Right lobe of liver (tissue), 6 donors: ENCODE results near the gene ZNF101. TPM values are rescaled to one million over a fixed set of nuclear protein-coding genes. Genes with fewer than 3 reads are reported as not detected.

Experiments used
- ATAC-seq, 4 donors: fragments of 200-7000 bp; cut with Tn5 transposase; one replicate each; pipeline ENCODE4 v1.9.1; 2020; ENCODE audit warnings: mild to moderate bottlenecking in 4 of 4, moderate library complexity in 4 of 4
- DNase-seq, 3 donors: peaks; one replicate each; pipeline ENCODE4 v3.0.0-alpha.2; 2020
- H3K27ac ChIP-seq, 3 donors: fragments of 200-600 bp; one replicate each; pipeline ENCODE4 v1.8.0; 2022
- H3K27me3 ChIP-seq, 2 donors: fragments of 200-600 bp; one replicate each; pipeline ENCODE4 v1.8.0; 2022
- H3K36me3 ChIP-seq, 4 donors: fragments of 200-600 bp; sonication (generic) in 1 of 4; one replicate each; pipeline versions ENCODE4 v1.5.1 to v1.8.0; 2017 to 2022; ENCODE audit warnings: control low read depth in 1 of 4
- H3K4me1 ChIP-seq, 4 donors: fragments of 200-600 bp; sonication (generic) in 1 of 4; one replicate each; pipeline versions ENCODE4 v1.5.1 to v1.8.0; 2017 to 2022; ENCODE audit warnings: control low read depth in 1 of 4
- H3K4me3 ChIP-seq, 3 donors: fragments of 200-600 bp; one replicate each; pipeline ENCODE4 v1.8.0; 2022
- H3K9me3 ChIP-seq, 4 donors: fragments of 200-600 bp; sonication (generic) in 1 of 4; one replicate each; pipeline versions ENCODE4 v1.5.1 to v1.8.0; 2017 to 2022; ENCODE audit warnings: control low read depth in 1 of 4
- POLR2A ChIP-seq: fragments of 450-650 bp; IDR thresholded peaks from one replicate; pipeline ENCODE4 v1.6.1; 2017; ENCODE audit warnings: antibody characterized with exemption, mild to moderate bottlenecking
- WGBS: methylation state at CpG from one replicate; pipeline ENCODE4 v1.1.6; 2018; ENCODE audit warnings: low coverage, low lambda C conversion rate; ENCODE audit not compliant: insufficient coverage; ENCODE audit errors: missing lambda C conversion rate; 5-methylcytosine and 5-hydroxymethylcytosine counted together
- intact Hi-C, 2 donors: fragments of 100-400 bp; cut with DNase I; formaldehyde crosslinking; loops; one replicate each; pipeline versions ENCODE4 v1.11.2 to v1.14.1; 2022
- total RNA-seq, 6 experiments: library from RNA; depleted of rRNA in 2 of 6; stranded (reverse); fragments of >200 nt in 2 of 6; fragmentation: NEBNext Ultra II Directional in 3 of 6; extraction: Animal tissue kit (Norgen Biotek cat#: 25700) in 3 of 6; gene quantifications; one replicate each; pipeline versions ENCODE4 v1.1.0 to v1.2.4, GENCODE V29; 2016 to 2023
- TF ChIP-seq, protein P1 (sequence below), 4 donors: fragments of 200-600 bp in 3 of 4; fragments of 450-650 bp in 1 of 4; IDR thresholded peaks; one replicate each; pipeline versions ENCODE4 v1.5.1 to v1.8.0; 2016 to 2022; ENCODE audit warnings: antibody characterized with exemption in 4 of 4, mild to moderate bottlenecking in 2 of 4
- donor health status: DM: no; HTN: yes; CAD: no.
- donor health status: DM: no; HTN: no; CAD: no.
- donor health status: DM: no; HTN: no; CAD: no.
- donor health status: DM: no; HTN: yes; CAD: no.
- donor health status: DM: no; HTN: yes; CAD: no.

The ZNF101 gene
- total RNA-seq, 6 experiments from 2014 or later = 1.7 to 5.1 (median 3.0) TPM

DNA sequence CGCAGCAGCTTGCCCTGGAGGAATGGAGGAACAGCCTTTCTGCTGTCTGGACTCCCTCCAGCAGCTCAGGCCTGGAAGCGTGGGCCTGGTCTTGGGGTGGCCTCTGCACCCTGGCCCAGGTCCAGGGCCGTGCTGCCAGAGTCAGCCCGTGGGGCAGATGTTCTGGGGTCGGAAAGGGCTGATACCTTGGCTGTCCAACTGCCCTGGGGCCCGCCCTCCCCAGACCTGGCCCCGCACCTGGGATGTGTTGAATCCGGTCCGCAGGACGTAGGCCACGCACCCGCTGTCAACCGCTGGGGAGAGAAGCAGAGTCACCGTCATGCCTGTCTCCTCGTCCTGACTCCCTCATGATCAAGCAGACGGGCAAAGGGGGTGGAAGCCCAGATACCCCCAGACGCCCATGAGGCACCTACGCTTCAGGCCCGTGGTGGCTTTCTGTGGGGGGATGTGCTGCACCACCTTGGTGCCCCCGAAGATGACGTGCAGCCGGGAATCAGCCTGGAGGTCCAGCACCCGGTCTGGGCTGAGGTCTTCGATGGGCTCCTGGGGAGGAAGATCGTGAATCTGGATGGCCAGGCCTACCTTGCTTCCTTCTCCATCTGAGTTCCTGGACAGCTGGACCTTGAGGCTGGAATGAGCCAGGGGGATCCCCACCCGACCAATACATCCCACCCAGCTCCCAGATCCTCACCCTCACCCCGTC lies 12.8 kb upstream of the ZNF101 start:
- Histone ChIP-seq H3K27me3 (no peaks in the 10 kb centered on the region), H3K9me3 (no peaks in the 10 kb centered on the region), H3K4me1 (no peaks in the 10 kb centered on the region), H3K27ac (no peak overlapping the region), H3K36me3 (peaks cover 4 to 87% (median 43%) of the 10 kb centered on the region in 4 donors), H3K4me3 (no peak overlapping the region)
- ATAC-seq (no peak), DNase-seq (peak in 1 of 3 donors; percentile 25)
- intact Hi-C loops = no loop called here
- WGBS = no CpG with 5 or more reads among the region's 27 CpGs
- TF ChIP-seq, protein P1, sequence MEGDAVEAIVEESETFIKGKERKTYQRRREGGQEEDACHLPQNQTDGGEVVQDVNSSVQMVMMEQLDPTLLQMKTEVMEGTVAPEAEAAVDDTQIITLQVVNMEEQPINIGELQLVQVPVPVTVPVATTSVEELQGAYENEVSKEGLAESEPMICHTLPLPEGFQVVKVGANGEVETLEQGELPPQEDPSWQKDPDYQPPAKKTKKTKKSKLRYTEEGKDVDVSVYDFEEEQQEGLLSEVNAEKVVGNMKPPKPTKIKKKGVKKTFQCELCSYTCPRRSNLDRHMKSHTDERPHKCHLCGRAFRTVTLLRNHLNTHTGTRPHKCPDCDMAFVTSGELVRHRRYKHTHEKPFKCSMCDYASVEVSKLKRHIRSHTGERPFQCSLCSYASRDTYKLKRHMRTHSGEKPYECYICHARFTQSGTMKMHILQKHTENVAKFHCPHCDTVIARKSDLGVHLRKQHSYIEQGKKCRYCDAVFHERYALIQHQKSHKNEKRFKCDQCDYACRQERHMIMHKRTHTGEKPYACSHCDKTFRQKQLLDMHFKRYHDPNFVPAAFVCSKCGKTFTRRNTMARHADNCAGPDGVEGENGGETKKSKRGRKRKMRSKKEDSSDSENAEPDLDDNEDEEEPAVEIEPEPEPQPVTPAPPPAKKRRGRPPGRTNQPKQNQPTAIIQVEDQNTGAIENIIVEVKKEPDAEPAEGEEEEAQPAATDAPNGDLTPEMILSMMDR (IDR thresholded peaks at IDR 0.05) = no peak
- TF ChIP-seq POLR2A = no peak

DNA sequence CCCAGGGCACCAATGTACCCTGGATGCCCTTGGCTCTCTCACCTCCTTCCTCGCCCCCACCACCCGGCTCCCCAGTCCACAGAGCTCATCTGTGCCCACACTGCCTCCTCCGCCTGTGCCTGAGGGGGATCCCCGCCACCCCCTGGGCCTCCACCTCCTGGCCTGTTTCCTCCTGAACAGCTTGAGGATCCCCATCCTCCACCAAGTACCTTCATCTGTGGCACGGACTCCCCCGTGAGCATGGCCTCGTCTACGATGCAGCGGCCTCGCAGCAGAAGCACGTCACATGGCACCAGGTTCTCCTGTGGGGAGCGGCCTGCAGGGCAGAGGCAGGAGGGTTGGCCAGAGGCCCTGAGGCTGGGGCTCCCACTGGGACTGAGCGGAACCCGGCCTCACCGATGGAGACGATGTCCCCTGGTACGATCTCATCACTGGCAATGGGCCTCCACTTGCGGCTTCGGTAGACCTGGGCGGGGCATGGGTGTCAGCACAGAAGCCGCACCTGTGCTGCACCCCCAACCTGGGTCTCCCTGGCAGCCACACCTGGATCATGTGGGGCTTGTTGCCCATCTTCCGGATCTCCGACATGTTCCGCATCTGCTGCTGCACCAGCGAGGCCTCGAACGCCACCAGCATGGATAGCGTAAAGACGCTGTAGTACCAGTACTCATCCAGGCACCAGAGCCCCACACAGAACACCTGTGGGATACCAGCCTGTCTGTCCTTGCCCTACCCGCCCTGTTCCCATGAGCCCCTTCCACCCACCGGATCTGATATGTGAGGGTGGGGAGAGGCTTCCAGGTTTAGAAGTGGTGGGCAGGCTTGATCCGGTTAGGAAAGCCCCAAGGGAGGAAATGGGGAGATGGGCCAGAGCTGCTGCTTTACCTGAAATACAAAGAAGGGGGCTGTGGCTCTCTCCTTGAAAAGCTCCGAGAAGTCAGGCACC lies 11.9 kb upstream of the ZNF101 start:
- peak in 1 of 3 donors; percentile 49 for DNase-seq
- WGBS = 100% methylated on average over 8 of the region's 33 CpGs

DNA sequence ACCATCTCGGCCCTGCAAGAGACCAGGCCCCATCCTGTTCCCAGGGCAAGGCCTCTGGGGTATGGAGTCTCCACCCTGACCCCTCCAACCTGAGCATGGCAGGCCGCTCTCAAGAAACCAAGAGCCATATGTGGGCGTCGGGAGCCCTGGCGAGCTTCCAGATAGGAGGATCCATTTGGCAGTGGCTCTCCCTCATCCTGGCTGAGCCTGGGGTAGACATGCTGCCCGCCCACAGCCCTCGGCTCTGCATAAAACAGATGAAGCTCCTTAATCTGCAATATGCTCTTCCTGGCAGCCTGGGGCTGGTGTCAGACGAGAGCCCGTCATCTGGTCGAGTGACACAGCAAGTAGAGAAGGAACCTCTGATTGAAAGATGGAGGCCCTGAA lies 11.2 kb upstream of the ZNF101 start:
- Histone ChIP-seq H3K27ac (no peak overlapping the region), H3K9me3 (no peaks in the 10 kb centered on the region), H3K4me3 (no peak overlapping the region), H3K4me1 (peaks cover 0 to 8% (median 0%) of the 10 kb centered on the region in 4 donors), H3K27me3 (no peaks in the 10 kb centered on the region), H3K36me3 (peaks cover 4 to 71% (median 37%) of the 10 kb centered on the region in 4 donors)
- ATAC-seq = no peak
- no peak for TF ChIP-seq POLR2A
- TF ChIP-seq, protein P1 (IDR thresholded peaks at IDR 0.05) = no peak
- intact Hi-C loops = no loop called here
- WGBS = 86% methylated on average over 3 of the region's 10 CpGs
- DNase-seq = peak in 1 of 3 donors; percentile 22

More for the DNA sequence above, 11.9 kb upstream of the ZNF101 start:
- Histone ChIP-seq H3K27ac (no peak overlapping the region), H3K4me1 (peaks cover 0 to 2% (median 0%) of the 10 kb centered on the region in 4 donors), H3K27me3 (no peaks in the 10 kb centered on the region), H3K9me3 (no peaks in the 10 kb centered on the region), H3K4me3 (no peak overlapping the region), H3K36me3 (peaks cover 4 to 77% (median 39%) of the 10 kb centered on the region in 4 donors)
- TF ChIP-seq POLR2A = no peak
- TF ChIP-seq, protein P1 (IDR thresholded peaks at IDR 0.05) = no peak
- ATAC-seq = no peak
- intact Hi-C loops = no loop called here

DNA sequence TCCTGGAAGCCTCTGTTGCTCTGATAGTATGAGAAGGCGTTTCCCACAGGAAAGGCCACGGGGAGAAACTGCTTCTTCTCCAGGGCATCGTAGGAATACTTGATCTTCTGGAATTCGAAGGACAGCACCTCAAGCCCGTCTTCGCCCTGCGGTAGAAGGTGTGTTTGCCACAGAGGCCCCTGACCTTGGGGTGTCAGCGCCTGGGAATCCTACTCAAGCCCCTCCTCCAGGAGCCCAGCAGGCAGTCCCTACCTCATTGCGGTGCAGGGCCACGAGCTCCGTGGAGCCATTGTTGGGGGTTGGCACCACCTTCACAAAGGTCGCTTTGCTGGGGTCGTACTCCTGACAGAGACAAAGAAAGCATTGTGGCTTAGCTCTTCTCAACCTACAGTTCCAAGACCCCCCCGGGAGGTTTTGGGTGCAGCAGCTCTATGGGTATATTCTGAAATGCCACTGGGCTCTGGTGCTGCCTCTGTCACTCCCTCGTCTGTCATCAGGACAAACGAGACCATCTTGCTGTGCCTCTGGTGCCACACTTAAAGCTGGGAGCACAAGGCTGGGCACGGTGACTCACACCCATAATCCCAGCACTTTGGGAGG lies 8.9 kb upstream of the ZNF101 start:
- Histone ChIP-seq H3K27me3 (no peaks in the 10 kb centered on the region), H3K27ac (no peak overlapping the region), H3K9me3 (no peaks in the 10 kb centered on the region), H3K4me3 (no peak overlapping the region), H3K36me3 (peaks cover 4 to 47% (median 22%) of the 10 kb centered on the region in 4 donors), H3K4me1 (peaks cover 0 to 10% (median 0%) of the 10 kb centered on the region in 4 donors)
- WGBS = 100% methylated on average over 2 of the region's 17 CpGs
- intact Hi-C loops = no loop called here
- DNase-seq = no peak
- TF ChIP-seq, protein P1 (IDR thresholded peaks at IDR 0.05) = no peak
- no peak for TF ChIP-seq POLR2A
- ATAC-seq = no peak
